D341Med (cell line): Measurements from ENCODE around the gene ZNF337.

Source experiments
- DNase-seq: peaks from one replicate; pipeline ENCODE4 v3.0.0; 2012; ENCODE audit warnings: low spot score

The ZNF337 gene

GRCh38 chr20:25629816-25630499 is 66.7 kb downstream of the ZNF337 start:
- no peak for DNase-seq

- no peak for DNase-seq
Observed at GRCh38 chr20:25626779-25627178, 69.9 kb downstream of the ZNF337 start.

- DNase-seq = no peak
Observed at GRCh38 chr20:25624500-25624939, 72.1 kb downstream of the ZNF337 start.
